Transverse colon (tissue), 4 donors: ENCODE measurements around the gene ZNF367.

Source experiments
- CTCF ChIP-seq, 5 experiments: fragments of 200-600 bp in 3 of 5; fragments of 450-650 bp in 2 of 5; sonication (generic) in 3 of 5; IDR thresholded peaks; 1 replicate in 2 of 5; 2 replicates in 3 of 5; pipeline ENCODE4 v1.5.1; 2016 to 2017; ENCODE audit warnings: antibody characterized with exemption in 5 of 5, inconsistent platforms in 3 of 5, mild to moderate bottlenecking in 2 of 5, moderate library complexity in 1 of 5
- POLR2A ChIP-seq: fragments of 450-650 bp; IDR thresholded peaks from one replicate; pipeline ENCODE4 v1.6.1; 2016; ENCODE audit warnings: antibody characterized with exemption, mild to moderate bottlenecking, moderate library complexity
- POLR2AphosphoS5 ChIP-seq, 3 donors: sonication (generic); formaldehyde crosslinking; IDR thresholded peaks; one replicate each; pipeline ENCODE4 v1.6.1; 2016; ENCODE audit warnings: antibody characterized with exemption in 3 of 3

- TF ChIP-seq CTCF (IDR thresholded peaks at IDR 0.05) = no peak
- no peak for TF ChIP-seq POLR2A
- no peak for TF ChIP-seq POLR2AphosphoS5 (IDR thresholded peaks at IDR 0.05)
Observed at GRCh38 chr9:96338299-96338698, 79.9 kb downstream of the ZNF367 start.
